Ascending aorta (tissue), 2 donors: ENCODE data around the gene CD93. TPM values are rescaled to one million over a fixed set of nuclear protein-coding genes. Genes with fewer than 3 reads are reported as not detected.

Experiments
- DNase-seq, 2 donors: peaks; one replicate each; pipeline ENCODE4 v3.0.0-alpha.2; 2019; ENCODE audit warnings: low spot score in 2 of 2
- H3K27ac ChIP-seq, 2 donors: fragments of 200-600 bp; sonication (generic); one replicate each; pipeline ENCODE4 v1.5.1; 2016 to 2017; ENCODE audit warnings: mild to moderate bottlenecking in 1 of 2
- H3K27me3 ChIP-seq: fragments of 200-600 bp; sonication (generic); one replicate; pipeline ENCODE4 v1.5.1; 2017
- H3K36me3 ChIP-seq, 2 donors: fragments of 200-600 bp; sonication (generic); one replicate each; pipeline ENCODE4 v1.5.1; 2016
- H3K4me1 ChIP-seq, 2 donors: fragments of 200-600 bp; sonication (generic); one replicate each; pipeline ENCODE4 v1.5.1; 2016 to 2017; ENCODE audit warnings: mild to moderate bottlenecking in 1 of 2
- H3K4me3 ChIP-seq, 2 donors: fragments of 200-600 bp; sonication (generic); one replicate each; pipeline ENCODE4 v1.5.1; 2016 to 2017; ENCODE audit warnings: mild to moderate bottlenecking in 1 of 2
- H3K9me3 ChIP-seq, 2 donors: fragments of 200-600 bp; sonication (generic); one replicate each; pipeline ENCODE4 v1.5.1; 2016
- CTCF ChIP-seq, 3 experiments: fragments of 200-600 bp in 2 of 3; fragments of 450-650 bp in 1 of 3; sonication (generic) in 2 of 3; IDR thresholded peaks; one replicate each; pipeline ENCODE4 v1.5.1; 2016 to 2019; ENCODE audit warnings: antibody characterized with exemption in 3 of 3, mild to moderate bottlenecking in 1 of 3, moderate library complexity in 1 of 3
- intact Hi-C: fragments of 100-400 bp; cut with DNase I; formaldehyde crosslinking; loops from one replicate; pipeline ENCODE4 v1.15.1; 2023
- total RNA-seq: library from RNA; depleted of rRNA; stranded (reverse); fragments of >200 nt; gene quantifications from one replicate; pipeline ENCODE4 v1.1.0, GENCODE V29; 2016

The CD93 gene
- total RNA-seq, 1 donor from 2014 or later: 206 TPM

GRCh38 chr20:23084282-23084844 is 1.8 kb downstream of the CD93 start:
- Histone ChIP-seq H3K4me1 (peaks cover 8 to 46% of the 10 kb centered on the region in 2 donors), H3K9me3 (no peaks in the 10 kb centered on the region), H3K27ac (peak overlapping the region; percentile 90 to 99), H3K27me3 (no peaks in the 10 kb centered on the region), H3K4me3 (peak overlapping the region; percentile 32 to 44), H3K36me3 (no peaks in the 10 kb centered on the region)
- DNase-seq: no peak
- intact Hi-C loops: no loop called here
- TF ChIP-seq CTCF (IDR thresholded peaks at IDR 0.05): no peak

DNA sequence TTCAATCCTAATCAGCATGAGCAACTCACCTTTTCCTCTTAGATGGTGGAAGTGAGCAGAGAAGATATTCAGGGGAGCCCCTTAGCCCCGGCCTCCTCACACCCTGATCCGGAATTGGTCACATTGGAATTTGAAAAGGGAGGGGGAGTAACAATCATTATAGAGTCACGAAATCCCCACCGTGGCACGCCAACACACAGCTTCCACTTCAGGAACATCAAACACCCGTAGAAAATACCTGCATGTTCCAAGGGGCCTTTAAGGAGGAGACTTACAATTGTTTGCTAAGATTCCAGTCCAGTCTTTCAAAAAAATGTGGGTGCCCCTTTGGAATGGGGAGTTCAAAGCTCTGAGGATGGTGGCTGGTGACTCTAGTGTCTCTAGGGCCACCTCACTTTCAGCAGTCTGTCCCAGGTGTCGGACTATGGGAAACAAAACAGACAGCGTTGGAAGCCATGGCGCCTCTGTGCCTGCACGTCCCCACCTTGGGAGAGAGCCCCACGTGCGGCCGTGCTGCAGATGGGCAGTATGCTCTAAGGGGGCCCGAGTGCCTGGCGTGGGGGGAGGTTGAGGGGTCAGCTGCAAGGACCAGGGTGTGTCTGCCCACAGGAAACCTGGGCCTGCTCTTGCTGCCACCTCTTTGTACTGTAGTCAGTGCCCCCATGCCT is 2.4 kb downstream of the CD93 start:
- Histone ChIP-seq H3K9me3 (no peaks in the 10 kb centered on the region), H3K36me3 (no peaks in the 10 kb centered on the region), H3K27me3 (no peaks in the 10 kb centered on the region), H3K4me1 (peaks cover 8 to 49% of the 10 kb centered on the region in 2 donors), H3K27ac (peak overlapping the region; percentile 90 to 99), H3K4me3 (peak overlapping the region; percentile 32 to 44)
- intact Hi-C loops: no loop called here
- no peak for DNase-seq
- TF ChIP-seq CTCF (IDR thresholded peaks at IDR 0.05): no peak

DNA sequence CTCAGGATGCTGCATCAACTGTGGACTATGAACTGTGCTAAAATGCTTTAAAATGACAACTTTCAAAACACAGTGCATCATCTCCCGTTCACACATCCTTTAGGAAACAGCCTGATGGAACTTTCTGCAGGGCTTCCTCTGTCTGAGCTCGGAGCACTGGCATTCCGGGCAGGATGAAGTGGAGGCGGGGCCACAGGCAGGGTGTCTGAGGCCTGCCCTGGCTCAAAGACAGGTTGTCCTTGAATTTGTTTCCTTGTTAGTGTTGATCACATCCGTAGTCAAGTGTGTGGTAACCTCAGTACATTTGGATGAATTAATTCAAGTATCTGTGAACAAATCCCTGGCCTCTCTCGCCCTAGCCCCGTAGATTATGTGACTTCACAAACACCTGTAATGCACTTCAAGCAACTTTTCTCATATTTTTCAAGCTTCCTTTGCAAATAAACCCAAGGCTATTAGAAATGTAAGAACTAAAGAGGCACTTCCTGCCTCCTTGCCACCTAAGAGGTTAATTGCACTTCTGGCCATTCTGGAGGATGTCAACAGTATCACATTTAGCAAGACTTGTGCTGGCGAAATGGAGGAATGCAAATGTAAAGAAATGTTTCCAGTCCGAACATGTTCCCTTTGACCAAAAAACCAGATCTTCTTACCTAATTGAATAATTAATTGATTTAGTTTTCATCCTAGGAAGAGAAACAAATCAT is 3.1 kb downstream of the CD93 start:
- Histone ChIP-seq H3K4me1 (peaks cover 8 to 49% of the 10 kb centered on the region in 2 donors), H3K36me3 (no peaks in the 10 kb centered on the region), H3K27me3 (no peaks in the 10 kb centered on the region), H3K27ac (peak overlapping the region; percentile 90 to 99), H3K9me3 (no peaks in the 10 kb centered on the region), H3K4me3 (peak overlapping the region; percentile 32 to 44)
- TF ChIP-seq CTCF (IDR thresholded peaks at IDR 0.05): no peak
- intact Hi-C loops: no loop called here
- no peak for DNase-seq

- no peak for TF ChIP-seq CTCF (IDR thresholded peaks at IDR 0.05)
- Histone ChIP-seq H3K27ac (peak overlapping the region in 1 of 2 donors; percentile 29), H3K4me1 (peaks cover 8 to 38% of the 10 kb centered on the region in 2 donors), H3K9me3 (no peaks in the 10 kb centered on the region), H3K36me3 (no peaks in the 10 kb centered on the region), H3K4me3 (peak overlapping the region in 1 of 2 donors; percentile 44), H3K27me3 (no peaks in the 10 kb centered on the region)
- DNase-seq: no peak
- intact Hi-C loops: no loop called here
Observed at GRCh38 chr20:23081263-23081819, 4.8 kb downstream of the CD93 start.

- no peak overlapping the region for H3K4me3 ChIP-seq
- H3K27ac ChIP-seq: no peak overlapping the region
- TF ChIP-seq CTCF (IDR thresholded peaks at IDR 0.05): no peak
- no peaks in the 10 kb centered on the region for H3K9me3 ChIP-seq
- H3K36me3 ChIP-seq: no peaks in the 10 kb centered on the region
- intact Hi-C loops: no loop called here
- no peak for DNase-seq
- no peaks in the 10 kb centered on the region for H3K27me3 ChIP-seq
- H3K4me1 ChIP-seq: peaks cover 5 to 31% of the 10 kb centered on the region in 2 donors
Observed at GRCh38 chr20:23080521-23080920, 5.6 kb downstream of the CD93 start.
